GM23248 (cell line): Measurements from ENCODE around the gene CCDC50.

Source experiments
- EZH2 ChIP-seq: fragments of 200-600 bp; sonication (generic); IDR thresholded peaks from 2 replicates; pipeline ENCODE4 v1.6.1; 2018; ENCODE audit warnings: antibody characterized with exemption, mild to moderate bottlenecking; ENCODE audit not compliant: insufficient read depth, poor library complexity, severe bottlenecking
- EZH2phosphoT487 ChIP-seq: fragments of 200-600 bp; sonication (generic); IDR thresholded peaks from 2 replicates; pipeline ENCODE4 v1.6.1; 2018; ENCODE audit warnings: antibody characterized with exemption, moderate library complexity, mild to moderate bottlenecking, low read depth; ENCODE audit not compliant: insufficient read depth

- TF ChIP-seq EZH2phosphoT487 (no peak), EZH2 (no peak)
These were observed 85.5 kb downstream of the CCDC50 start for GRCh38 chr3:191414732-191415131.
